Measurements from ENCODE around the gene ALCAM. TPM values are rescaled to one million over a fixed set of nuclear protein-coding genes. Genes with fewer than 3 reads are reported as not detected.

ALCAM gene
- total RNA-seq, 1 donor from 2014 or later, result 36.7 TPM

DNA sequence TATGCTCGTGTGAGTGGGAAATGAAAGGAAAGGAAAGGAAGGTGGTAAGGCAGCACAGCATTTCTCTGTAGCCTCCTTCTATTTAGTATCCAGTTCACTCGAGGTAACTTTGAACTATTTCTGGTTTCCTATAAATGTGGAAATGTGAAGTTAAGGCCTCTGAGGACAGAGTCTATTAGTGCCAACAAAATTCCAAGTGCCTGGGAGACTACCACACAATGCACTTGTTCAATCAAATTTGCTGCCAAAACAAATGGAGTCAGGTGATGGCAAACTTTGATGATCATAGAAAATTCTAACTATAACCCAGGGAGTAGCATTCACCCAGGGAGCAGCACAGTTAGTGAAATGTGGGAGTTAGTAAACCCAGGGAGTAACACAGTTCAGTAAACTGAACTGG, 155.1 kb downstream of the ALCAM start:
- Mint-ChIP-seq H3K36me3 (ENCODE audit: low read depth) (peaks cover 4% of the 10 kb centered on the region), H3K4me3 (ENCODE audit: low read depth) (no peak overlapping the region), H3K4me1 (ENCODE audit: low read depth) (peaks cover 12% of the 10 kb centered on the region), H3K27me3 (ENCODE audit: low read depth) (no peaks in the 10 kb centered on the region), H3K9me3 (no peaks in the 10 kb centered on the region), H3K27ac (no peak overlapping the region)
- intact Hi-C loops (cut with micrococcal nuclease), result no loop called here
- DNase-seq (ENCODE audit: low spot score), result no peak

DNA sequence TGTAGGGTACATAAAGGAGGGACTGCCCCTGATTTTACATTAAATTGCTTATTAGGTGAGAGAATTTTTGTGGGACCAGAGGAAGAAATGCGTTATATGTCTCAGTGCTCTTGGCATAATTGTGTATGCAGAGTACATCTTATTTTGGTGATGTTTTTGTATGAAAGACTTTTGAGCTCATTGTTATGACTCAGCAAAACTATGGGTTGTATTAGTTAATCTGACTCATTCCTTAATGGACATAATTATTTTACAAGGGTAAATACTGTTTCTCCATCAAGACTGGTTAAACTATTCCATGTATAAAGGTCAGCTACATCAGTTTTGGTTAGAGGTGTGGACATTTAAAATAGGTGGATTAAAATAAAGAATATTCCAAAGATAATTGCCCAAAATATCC, 156.8 kb downstream of the ALCAM start:
- Mint-ChIP-seq H3K36me3 (ENCODE audit: low read depth) (peaks cover 6% of the 10 kb centered on the region), H3K27ac (no peak overlapping the region), H3K4me3 (ENCODE audit: low read depth) (no peak overlapping the region), H3K9me3 (no peaks in the 10 kb centered on the region), H3K4me1 (ENCODE audit: low read depth) (peaks cover 18% of the 10 kb centered on the region), H3K27me3 (ENCODE audit: low read depth) (no peaks in the 10 kb centered on the region)
- DNase-seq (ENCODE audit: low spot score), result no peak
- intact Hi-C loops (cut with micrococcal nuclease), result no loop called here

DNA sequence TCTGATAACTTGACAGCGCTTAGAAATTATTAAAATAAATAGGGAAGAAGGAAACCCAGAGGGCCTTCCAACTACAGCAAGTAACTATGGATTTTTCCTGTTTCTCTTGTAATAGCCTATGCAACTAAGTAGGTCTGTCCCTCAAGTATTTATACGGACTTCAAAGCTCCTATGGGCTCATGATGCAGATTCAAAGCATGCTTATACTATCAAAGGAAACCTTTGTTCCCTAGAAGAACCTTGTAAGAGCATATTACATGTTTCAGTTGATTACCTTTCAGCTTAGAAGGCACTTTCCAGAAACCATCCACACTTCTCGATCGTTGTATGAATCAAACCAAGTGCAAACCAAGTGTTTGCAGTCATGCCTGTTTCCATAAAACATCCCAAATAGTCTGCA, 158.8 kb downstream of the ALCAM start:
- Mint-ChIP-seq H3K4me3 (ENCODE audit: low read depth) (no peak overlapping the region), H3K36me3 (ENCODE audit: low read depth) (peaks cover 6% of the 10 kb centered on the region), H3K4me1 (ENCODE audit: low read depth) (peaks cover 9% of the 10 kb centered on the region), H3K27me3 (ENCODE audit: low read depth) (no peaks in the 10 kb centered on the region), H3K27ac (no peak overlapping the region), H3K9me3 (no peaks in the 10 kb centered on the region)
- no peak for DNase-seq (ENCODE audit: low spot score)
- intact Hi-C loops (cut with micrococcal nuclease), result no loop called here

DNA sequence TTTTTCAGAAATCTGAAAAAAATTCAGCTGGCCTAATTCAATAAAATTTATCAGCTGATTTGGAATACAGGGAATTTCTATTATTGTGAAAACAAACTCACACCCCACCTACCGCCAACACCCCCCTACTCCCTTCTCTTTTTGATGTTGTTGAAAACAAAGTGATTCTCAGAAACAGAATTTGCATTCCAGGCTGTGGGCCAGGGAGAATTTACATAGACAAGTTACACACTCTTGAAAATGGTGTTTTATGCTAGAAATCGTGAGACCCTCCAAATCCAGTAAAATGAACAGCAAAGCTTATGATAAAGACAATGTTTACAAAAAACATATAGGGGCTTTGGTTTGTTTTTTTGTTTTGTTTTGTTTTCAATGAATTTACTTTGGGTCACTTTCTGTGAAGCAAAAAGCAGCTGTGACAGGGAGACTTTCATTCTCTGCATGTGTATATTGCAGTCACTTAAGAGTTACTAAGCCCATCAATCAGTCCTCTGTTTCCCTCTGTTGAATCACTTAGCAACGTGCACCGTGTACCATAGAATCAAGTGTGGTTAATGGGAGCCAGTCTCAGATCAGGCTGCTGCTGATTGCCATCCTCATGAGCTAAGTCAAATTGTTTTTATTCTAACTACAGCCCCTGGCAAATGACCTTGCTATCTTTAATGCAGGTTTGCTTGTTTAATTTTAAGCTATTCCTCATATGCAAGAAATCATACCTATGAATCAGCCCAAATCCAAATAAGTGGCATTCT, 159.8 kb downstream of the ALCAM start:
- DNase-seq (ENCODE audit: low spot score), result no peak
- intact Hi-C loops (cut with micrococcal nuclease), result no loop called here
- H3K36me3 Mint-ChIP-seq (ENCODE audit: low read depth), result peaks cover 6% of the 10 kb centered on the region
- H3K4me3 Mint-ChIP-seq (ENCODE audit: low read depth), result no peak overlapping the region
- H3K27me3 Mint-ChIP-seq (ENCODE audit: low read depth), result no peaks in the 10 kb centered on the region
- H3K4me1 Mint-ChIP-seq (ENCODE audit: low read depth), result peaks cover 9% of the 10 kb centered on the region
- no peak overlapping the region for H3K27ac Mint-ChIP-seq
- H3K9me3 Mint-ChIP-seq, result no peaks in the 10 kb centered on the region

DNA sequence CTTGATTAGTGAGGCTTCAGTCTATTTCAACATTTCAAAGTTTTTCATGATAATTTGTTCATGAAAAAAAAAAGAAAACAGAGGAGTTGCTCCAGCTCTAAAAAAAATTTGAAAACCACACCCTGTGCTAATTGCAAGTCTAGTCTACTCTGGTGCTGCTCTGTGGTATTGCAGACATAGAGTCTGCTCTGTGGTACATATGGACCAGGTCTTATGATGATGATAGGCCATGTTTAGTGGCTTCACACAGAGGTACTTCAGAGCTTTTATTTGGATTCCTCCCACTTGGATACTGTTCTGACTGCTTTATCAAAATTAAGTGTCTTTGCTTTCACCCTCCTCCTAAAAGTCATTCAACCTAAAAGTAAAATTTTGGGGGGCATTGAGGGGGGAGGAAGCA, 160.8 kb downstream of the ALCAM start:
- H3K4me1 Mint-ChIP-seq (ENCODE audit: low read depth), result peaks cover 9% of the 10 kb centered on the region
- H3K36me3 Mint-ChIP-seq (ENCODE audit: low read depth), result peaks cover 8% of the 10 kb centered on the region
- no peak for DNase-seq (ENCODE audit: low spot score)
- intact Hi-C loops (cut with micrococcal nuclease), result no loop called here
- H3K9me3 Mint-ChIP-seq, result no peaks in the 10 kb centered on the region
- H3K27ac Mint-ChIP-seq, result no peak overlapping the region
- no peaks in the 10 kb centered on the region for H3K27me3 Mint-ChIP-seq (ENCODE audit: low read depth)
- H3K4me3 Mint-ChIP-seq (ENCODE audit: low read depth), result no peak overlapping the region

DNA sequence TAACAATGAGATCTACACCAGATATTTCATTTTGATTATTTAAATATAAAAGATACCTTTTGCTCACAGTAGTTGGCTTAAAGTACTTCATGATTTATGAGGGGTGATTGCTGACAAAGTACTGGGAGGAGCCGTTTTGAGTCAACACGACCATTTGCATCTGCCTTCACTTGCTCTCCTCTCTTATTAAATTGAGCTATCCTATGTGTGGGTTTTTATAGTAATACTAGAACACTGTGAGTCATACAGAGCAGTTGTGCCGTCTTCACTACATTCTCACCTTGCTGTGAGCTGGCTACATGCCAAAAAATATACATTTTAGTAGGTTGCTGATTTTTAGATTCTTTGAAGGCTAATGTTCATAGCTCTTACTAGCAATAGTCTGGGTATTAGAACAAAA, 161.2 kb downstream of the ALCAM start:
- Mint-ChIP-seq H3K4me3 (ENCODE audit: low read depth) (no peak overlapping the region), H3K4me1 (ENCODE audit: low read depth) (peaks cover 9% of the 10 kb centered on the region), H3K27ac (no peak overlapping the region), H3K36me3 (ENCODE audit: low read depth) (peaks cover 10% of the 10 kb centered on the region), H3K9me3 (no peaks in the 10 kb centered on the region), H3K27me3 (ENCODE audit: low read depth) (no peaks in the 10 kb centered on the region)
- no peak for DNase-seq (ENCODE audit: low spot score)
- intact Hi-C loops (cut with micrococcal nuclease), result no loop called here

DNA sequence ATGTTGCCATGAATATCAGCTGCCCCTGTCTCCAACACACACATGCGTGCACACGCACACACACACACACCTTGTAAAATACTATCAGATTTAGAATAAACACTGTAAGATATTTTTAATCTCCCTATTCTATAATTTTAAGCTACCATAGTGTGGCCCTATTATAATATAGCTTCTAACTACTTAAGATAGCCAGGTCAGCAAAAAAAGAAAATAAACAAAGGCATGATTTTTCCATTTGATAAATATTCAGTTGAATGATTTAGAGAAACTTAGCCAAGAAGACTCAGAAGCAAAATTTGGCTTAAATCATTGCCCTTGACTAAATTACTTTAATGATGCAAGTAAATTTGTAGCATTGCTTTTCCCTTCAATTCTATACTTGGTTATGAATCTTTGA, 162.2 kb downstream of the ALCAM start:
- no peaks in the 10 kb centered on the region for H3K9me3 Mint-ChIP-seq
- no peaks in the 10 kb centered on the region for H3K27me3 Mint-ChIP-seq (ENCODE audit: low read depth)
- H3K4me1 Mint-ChIP-seq (ENCODE audit: low read depth), result peaks cover 9% of the 10 kb centered on the region
- no peak for DNase-seq (ENCODE audit: low spot score)
- H3K36me3 Mint-ChIP-seq (ENCODE audit: low read depth), result peaks cover 10% of the 10 kb centered on the region
- intact Hi-C loops (cut with micrococcal nuclease), result no loop called here
- no peak overlapping the region for H3K27ac Mint-ChIP-seq
- H3K4me3 Mint-ChIP-seq (ENCODE audit: low read depth), result no peak overlapping the region

DNA sequence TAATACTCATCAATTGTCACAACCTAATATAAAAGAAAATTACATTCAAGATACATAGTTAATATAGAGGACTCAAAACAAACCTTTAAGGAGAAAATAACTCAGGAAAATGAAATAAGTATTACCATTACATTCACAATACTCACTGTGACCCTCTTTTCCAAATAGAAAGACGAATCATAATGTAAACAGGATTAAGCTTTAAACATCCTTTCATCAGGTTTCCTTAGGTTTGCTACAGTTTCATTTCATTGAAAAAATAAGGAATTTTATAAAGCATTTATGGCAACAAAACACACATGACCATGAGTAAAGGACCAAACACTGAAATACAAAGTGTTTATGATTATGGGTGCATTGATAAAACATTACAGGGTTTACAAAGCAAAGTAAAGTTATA, 162.7 kb downstream of the ALCAM start:
- H3K27me3 Mint-ChIP-seq (ENCODE audit: low read depth), result no peaks in the 10 kb centered on the region
- peaks cover 9% of the 10 kb centered on the region for H3K4me1 Mint-ChIP-seq (ENCODE audit: low read depth)
- DNase-seq (ENCODE audit: low spot score), result no peak
- no peak overlapping the region for H3K4me3 Mint-ChIP-seq (ENCODE audit: low read depth)
- H3K27ac Mint-ChIP-seq, result no peak overlapping the region
- intact Hi-C loops (cut with micrococcal nuclease), result no loop called here
- H3K9me3 Mint-ChIP-seq, result no peaks in the 10 kb centered on the region
- H3K36me3 Mint-ChIP-seq (ENCODE audit: low read depth), result peaks cover 7% of the 10 kb centered on the region

DNA sequence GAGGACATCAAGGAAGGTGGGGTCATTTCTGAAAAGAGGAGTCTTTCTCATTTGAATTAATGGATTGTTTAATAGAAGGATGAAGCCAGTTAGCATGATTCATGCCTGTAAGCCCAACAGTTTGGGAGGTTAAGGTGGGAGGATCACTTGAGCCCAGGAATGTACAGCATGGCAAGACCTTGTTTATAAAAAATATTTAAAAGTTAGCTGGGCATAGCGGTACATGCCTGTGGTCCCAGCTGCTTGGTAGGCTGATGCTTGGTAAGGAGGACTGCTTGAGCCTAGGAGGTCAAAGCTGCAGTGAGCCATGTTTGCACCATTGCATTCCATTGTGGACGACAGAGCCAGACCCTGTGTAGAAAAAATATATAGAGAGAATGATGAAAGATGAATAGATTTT, 165.5 kb downstream of the ALCAM start:
- peaks cover 9% of the 10 kb centered on the region for H3K4me1 Mint-ChIP-seq (ENCODE audit: low read depth)
- H3K27ac Mint-ChIP-seq, result no peak overlapping the region
- H3K4me3 Mint-ChIP-seq (ENCODE audit: low read depth), result no peak overlapping the region
- no peak for DNase-seq (ENCODE audit: low spot score)
- no peaks in the 10 kb centered on the region for H3K9me3 Mint-ChIP-seq
- no peaks in the 10 kb centered on the region for H3K27me3 Mint-ChIP-seq (ENCODE audit: low read depth)
- H3K36me3 Mint-ChIP-seq (ENCODE audit: low read depth), result peaks cover 9% of the 10 kb centered on the region
- intact Hi-C loops (cut with micrococcal nuclease), result no loop called here

DNA sequence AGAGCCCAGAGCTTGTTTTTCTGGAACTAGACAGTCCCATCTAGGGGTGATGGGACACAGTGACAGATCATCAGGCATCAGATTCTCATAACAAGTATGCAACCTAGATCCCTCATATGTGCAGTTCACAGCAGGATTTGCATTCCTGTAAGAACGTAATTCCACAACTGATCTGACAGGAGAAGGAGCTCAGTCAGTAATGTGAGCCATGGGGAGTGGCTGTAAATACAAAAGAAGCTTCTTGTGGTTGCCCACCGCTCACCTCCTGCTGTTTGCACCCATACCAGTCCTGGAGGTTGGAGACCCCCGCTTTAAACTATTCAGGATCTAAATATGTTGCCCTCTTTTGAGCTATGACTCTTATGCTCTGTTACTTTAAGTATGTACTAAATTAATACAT, 167.3 kb downstream of the ALCAM start:
- H3K27ac Mint-ChIP-seq, result no peak overlapping the region
- H3K27me3 Mint-ChIP-seq (ENCODE audit: low read depth), result no peaks in the 10 kb centered on the region
- peaks cover 11% of the 10 kb centered on the region for H3K36me3 Mint-ChIP-seq (ENCODE audit: low read depth)
- H3K4me1 Mint-ChIP-seq (ENCODE audit: low read depth), result no peaks in the 10 kb centered on the region
- no peak overlapping the region for H3K4me3 Mint-ChIP-seq (ENCODE audit: low read depth)
- no peak for DNase-seq (ENCODE audit: low spot score)
- H3K9me3 Mint-ChIP-seq, result no peaks in the 10 kb centered on the region
- intact Hi-C loops (cut with micrococcal nuclease), result no loop called here

DNA sequence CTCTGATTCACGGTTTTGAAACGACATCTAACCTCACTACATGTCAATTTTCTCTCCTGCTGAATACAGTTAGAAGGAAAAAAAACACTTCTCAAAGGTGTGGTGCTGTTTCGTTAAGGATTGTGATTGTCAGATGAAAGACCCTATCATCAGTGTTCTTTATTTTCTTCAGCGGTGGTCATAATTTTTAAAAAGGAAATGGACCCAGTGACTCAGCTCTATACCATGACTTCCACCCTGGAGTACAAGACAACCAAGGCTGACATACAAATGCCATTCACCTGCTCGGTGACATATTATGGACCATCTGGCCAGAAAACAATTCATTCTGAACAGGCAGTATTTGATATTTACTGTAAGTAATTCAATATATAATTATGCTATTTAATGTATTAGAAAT, 167.8 kb downstream of the ALCAM start:
- Mint-ChIP-seq H3K4me3 (ENCODE audit: low read depth) (no peak overlapping the region), H3K27ac (no peak overlapping the region), H3K27me3 (ENCODE audit: low read depth) (no peaks in the 10 kb centered on the region), H3K4me1 (ENCODE audit: low read depth) (no peaks in the 10 kb centered on the region), H3K9me3 (no peaks in the 10 kb centered on the region), H3K36me3 (ENCODE audit: low read depth) (peaks cover 11% of the 10 kb centered on the region)
- intact Hi-C loops (cut with micrococcal nuclease), result no loop called here
- no peak for DNase-seq (ENCODE audit: low spot score)

DNA sequence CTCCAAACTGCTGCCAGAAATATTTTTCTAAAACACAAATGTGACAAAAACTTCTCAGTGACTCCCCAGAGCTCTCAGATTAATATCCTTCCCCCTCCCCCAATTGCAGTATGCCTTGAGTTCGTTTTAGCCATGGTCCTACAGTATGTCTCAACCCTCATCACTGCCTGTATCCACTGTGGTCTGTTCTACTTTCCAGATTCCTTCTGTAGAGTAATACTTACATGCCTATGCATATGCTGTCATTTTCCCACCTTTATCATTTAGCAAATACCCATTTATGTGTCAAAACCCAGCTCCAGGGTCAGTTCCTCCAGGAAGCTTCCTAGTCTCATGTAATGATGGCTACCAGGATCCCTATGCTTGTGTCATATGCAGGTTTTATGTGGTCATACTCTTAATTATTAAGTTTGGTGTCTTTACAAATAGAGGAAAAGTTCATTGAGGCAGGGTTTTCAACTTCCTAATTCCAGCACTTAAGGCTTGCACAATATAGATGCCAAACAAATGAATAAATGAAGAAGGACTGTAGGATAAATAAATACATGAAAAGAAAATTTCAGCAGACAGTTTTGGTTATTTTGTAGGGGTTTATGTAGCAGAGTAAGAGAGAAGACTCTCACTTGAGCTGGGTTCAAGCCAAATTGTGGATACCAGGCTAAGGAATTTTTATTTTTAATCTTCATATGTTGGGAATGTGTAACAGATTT, 170.8 kb downstream of the ALCAM start:
- peaks cover 26% of the 10 kb centered on the region for H3K36me3 Mint-ChIP-seq (ENCODE audit: low read depth)
- no peaks in the 10 kb centered on the region for H3K4me1 Mint-ChIP-seq (ENCODE audit: low read depth)
- DNase-seq (ENCODE audit: low spot score), result no peak
- H3K4me3 Mint-ChIP-seq (ENCODE audit: low read depth), result no peak overlapping the region
- H3K27me3 Mint-ChIP-seq (ENCODE audit: low read depth), result no peaks in the 10 kb centered on the region
- no peak overlapping the region for H3K27ac Mint-ChIP-seq
- intact Hi-C loops (cut with micrococcal nuclease), result no loop called here
- no peaks in the 10 kb centered on the region for H3K9me3 Mint-ChIP-seq

DNA sequence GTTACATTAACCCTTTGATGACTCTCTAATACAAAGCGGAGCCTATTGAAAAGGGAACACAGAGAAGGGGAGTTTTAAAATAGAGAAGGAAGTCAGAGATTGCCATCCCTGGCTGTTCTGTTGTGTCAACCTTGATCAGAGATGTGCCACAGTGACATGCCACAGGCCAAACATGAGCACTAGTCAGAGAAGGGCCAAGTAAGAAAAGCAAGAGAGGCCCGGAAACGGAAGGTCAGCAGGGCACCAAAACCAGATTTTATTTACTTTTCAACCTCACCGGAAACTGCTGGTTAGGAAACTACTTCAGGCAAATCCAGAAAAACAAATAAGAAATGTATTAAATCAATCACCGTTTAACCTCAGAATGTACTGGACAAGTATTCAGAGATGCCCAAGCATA, 171.8 kb downstream of the ALCAM start:
- intact Hi-C loops (cut with micrococcal nuclease), result no loop called here
- H3K27me3 Mint-ChIP-seq (ENCODE audit: low read depth), result no peaks in the 10 kb centered on the region
- DNase-seq (ENCODE audit: low spot score), result no peak
- H3K4me1 Mint-ChIP-seq (ENCODE audit: low read depth), result no peaks in the 10 kb centered on the region
- no peak overlapping the region for H3K27ac Mint-ChIP-seq
- peaks cover 31% of the 10 kb centered on the region for H3K36me3 Mint-ChIP-seq (ENCODE audit: low read depth)
- H3K4me3 Mint-ChIP-seq (ENCODE audit: low read depth), result no peak overlapping the region
- no peaks in the 10 kb centered on the region for H3K9me3 Mint-ChIP-seq
